ENCODE data around the gene SMC3. TPM values are rescaled to one million over a fixed set of nuclear protein-coding genes. Genes with fewer than 3 reads are reported as not detected.
A peak's percentile ranks its signal among the peaks of the same experiment; 100 is the strongest.

The SMC3 gene
- total and polyA plus RNA-seq, 2 of the 4 experiments (the other 2 are of a cell fraction), result 15.0 to 15.2 TPM

- TF ChIP-seq CEBPB (IDR thresholded peaks at IDR 0.05; ENCODE audit: low read depth, low read length), result no peak
- peak; percentile 9; the same call in 1 of the 2 replicates for TF ChIP-seq MXI1 (IDR thresholded peaks at IDR 0.05; ENCODE audit: borderline replicate concordance, low read depth, low read length)
- in situ Hi-C loops (cut with MboI; ENCODE audit: low sequenced_read_pairs), result loop anchor here (25.0 kb wide), 1 partner anchor 656 kb away; the partner anchor contains the start of gene XPNPEP1
Measured at GRCh38 chr10:110568055-110568735, 700 bp downstream of the SMC3 start.

More at GRCh38 chr10:110568055-110568735, 700 bp downstream of the SMC3 start:
- no peak overlapping the region for H3K14ac ChIP-seq (replicated peaks; ENCODE audit: low read depth, low read length)
- no peaks in the 10 kb centered on the region for H3K27me3 ChIP-seq (ENCODE audit: control insufficient read depth, insufficient read depth, low read length)
- no peaks in the 10 kb centered on the region for H3K9me3 ChIP-seq (ENCODE audit: control insufficient read depth, insufficient read depth, low read length)
- H2AK5ac ChIP-seq (ENCODE audit: low read depth, low read length), result peak overlapping the region; percentile 17
- H4K8ac ChIP-seq (ENCODE audit: low read depth in 2 of 2, low read length in 2 of 2), result no peak overlapping the region
- ChIA-PET CTCF (no interaction called here), POLR2A (ENCODE audit: unreplicated experiment) (no interaction called here)
- H2AK9ac ChIP-seq (replicated peaks; ENCODE audit: low read depth, low read length, poor library complexity), result peak overlapping the region; percentile 87
- peak overlapping the region; percentile 89 for H2BK5ac ChIP-seq (ENCODE audit: low read depth, low read length, poor library complexity, severe bottlenecking)
- H4K91ac ChIP-seq (ENCODE audit: insufficient read depth, low read depth, low read length), result 0 out of 2 replicates have a peak overlapping the region, but pooled peaks have one; percentile 88
- WGBS, 2 experiments (ENCODE audit: extremely low coverage in 2 of 2, insufficient read length in 1 of 2), result 0% methylated on average over 15 of the region's 40 CpGs; no CpG with 5 or more reads in 1 of the 2 experiments
- H3K4me2 ChIP-seq (ENCODE audit: low read depth, low read length), result peak overlapping the region; percentile 98
- peaks cover 5% of the 10 kb centered on the region; the same call in 1 of the 2 replicates for H3K9me1 ChIP-seq (ENCODE audit: insufficient read depth, low read length)
- no peak overlapping the region for H3K18ac ChIP-seq (ENCODE audit: low read depth, low read length)
- peaks cover 5% of the 10 kb centered on the region for H3K4me1 ChIP-seq (ENCODE audit: control insufficient read depth, insufficient read depth, low read length)
- H3K23ac ChIP-seq (ENCODE audit: low read depth, low read length), result peak overlapping the region; percentile 90
- no peak overlapping the region for H2BK15ac ChIP-seq (ENCODE audit: low read depth, low read length)
- DNase-seq, result no peak
- no peak overlapping the region for H2BK20ac ChIP-seq (ENCODE audit: low read depth, low read length)
- H3K4ac ChIP-seq (ENCODE audit: low read depth, low read length), result peak overlapping the region; percentile 93; the same call in 1 of the 2 replicates
- 0 out of 2 replicates have a peak overlapping the region, but pooled peaks have one; percentile 8 for H3K56ac ChIP-seq (ENCODE audit: extremely low read depth, insufficient read depth, low read length)
- H4K20me1 ChIP-seq (ENCODE audit: insufficient read depth, low read length), result peaks cover 11% of the 10 kb centered on the region
- ATAC-seq (ENCODE audit: low read depth), result peak; percentile 3; the same call in 1 of the 2 replicates
- no peak overlapping the region for H4K5ac ChIP-seq (ENCODE audit: low read depth, low read length)
- H2BK120ac ChIP-seq (ENCODE audit: low read depth, low read length), result no peak overlapping the region; the same call in 1 of the 2 replicates
- BruUV-seq (replicated peaks), result no TSS peak
- H3K79me1 ChIP-seq (ENCODE audit: low read depth in 1 of 2, low read length in 2 of 2), result peaks cover 3 to 27% of the 10 kb centered on the region in 2 experiments
- H3K27ac ChIP-seq (ENCODE audit: insufficient read depth, low read length), result peak overlapping the region; percentile 87
- dilution Hi-C loops (cut with HindIII; ENCODE audit: low sequenced_read_pairs, unreplicated experiment), result no loop called here
- H3K9ac ChIP-seq (ENCODE audit: low read depth, low read length), result peak overlapping the region; percentile 74
- peak overlapping the region; percentile 96 for H2AFZ ChIP-seq (replicated peaks; ENCODE audit: low read length, poor library complexity)
- peaks cover 2% of the 10 kb centered on the region for H3K36me3 ChIP-seq (ENCODE audit: control insufficient read depth, insufficient read depth, low read length)
- H3K4me3 ChIP-seq (ENCODE audit: insufficient read depth, low read depth, low read length), result peak overlapping the region; percentile 77
- intact Hi-C loops (cut with micrococcal nuclease), result loop anchor here (5.0 kb wide), 1 partner anchor 216 kb away; no protein-coding TSS in a partner anchor
